NCI-H510A treated with DMSO at 0.1 percent for 48 hours (cell line): Measurements from ENCODE around the gene CD79A.
"Not testable (repeated sequence)": the region's sequence is repeated elsewhere in the genome, so short reads cannot be mapped to it uniquely, and the experiment has no call there.

Experiments
- DNase-seq: peaks from one replicate; lab custom pipeline; 2025; lab: John Stamatoyannopoulos, UW

Gene CD79A

GRCh38 chr19:41905273-41906002 is 28.4 kb downstream of the CD79A start:
- no peak for DNase-seq

GRCh38 chr19:41906271-41906670 is 29.2 kb downstream of the CD79A start:
- DNase-seq, result no peak

GRCh38 chr19:41906916-41907680 is 30.0 kb downstream of the CD79A start:
- no peak for DNase-seq

- DNase-seq, result no peak
Measured at GRCh38 chr19:41907994-41908615, 31.0 kb downstream of the CD79A start.

GRCh38 chr19:41908724-41909464 is 31.8 kb downstream of the CD79A start:
- DNase-seq, result no peak

DNA sequence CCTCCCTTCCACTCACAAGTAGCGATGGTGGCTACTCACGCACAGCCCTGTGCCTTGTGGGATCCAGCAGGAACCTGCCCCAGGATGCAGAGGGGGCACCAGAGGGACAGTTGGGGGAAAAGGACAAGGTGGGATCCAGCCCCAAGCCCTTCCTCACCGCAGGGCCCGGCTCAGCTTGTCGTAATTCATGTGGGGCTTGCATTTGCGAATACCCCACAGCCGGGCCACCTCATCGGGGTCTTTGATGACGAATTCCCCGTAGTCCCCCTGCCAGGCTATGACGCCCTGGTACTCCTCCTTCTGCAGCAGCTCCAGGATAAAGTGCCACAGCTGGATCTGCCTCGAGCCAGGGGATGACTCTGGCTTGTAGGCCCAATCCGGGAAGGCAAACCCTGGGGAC is 32.6 kb downstream of the CD79A start:
- DNase-seq, result no peak

GRCh38 chr19:41910240-41910991 is 33.3 kb downstream of the CD79A start:
- DNase-seq, result no peak

DNA sequence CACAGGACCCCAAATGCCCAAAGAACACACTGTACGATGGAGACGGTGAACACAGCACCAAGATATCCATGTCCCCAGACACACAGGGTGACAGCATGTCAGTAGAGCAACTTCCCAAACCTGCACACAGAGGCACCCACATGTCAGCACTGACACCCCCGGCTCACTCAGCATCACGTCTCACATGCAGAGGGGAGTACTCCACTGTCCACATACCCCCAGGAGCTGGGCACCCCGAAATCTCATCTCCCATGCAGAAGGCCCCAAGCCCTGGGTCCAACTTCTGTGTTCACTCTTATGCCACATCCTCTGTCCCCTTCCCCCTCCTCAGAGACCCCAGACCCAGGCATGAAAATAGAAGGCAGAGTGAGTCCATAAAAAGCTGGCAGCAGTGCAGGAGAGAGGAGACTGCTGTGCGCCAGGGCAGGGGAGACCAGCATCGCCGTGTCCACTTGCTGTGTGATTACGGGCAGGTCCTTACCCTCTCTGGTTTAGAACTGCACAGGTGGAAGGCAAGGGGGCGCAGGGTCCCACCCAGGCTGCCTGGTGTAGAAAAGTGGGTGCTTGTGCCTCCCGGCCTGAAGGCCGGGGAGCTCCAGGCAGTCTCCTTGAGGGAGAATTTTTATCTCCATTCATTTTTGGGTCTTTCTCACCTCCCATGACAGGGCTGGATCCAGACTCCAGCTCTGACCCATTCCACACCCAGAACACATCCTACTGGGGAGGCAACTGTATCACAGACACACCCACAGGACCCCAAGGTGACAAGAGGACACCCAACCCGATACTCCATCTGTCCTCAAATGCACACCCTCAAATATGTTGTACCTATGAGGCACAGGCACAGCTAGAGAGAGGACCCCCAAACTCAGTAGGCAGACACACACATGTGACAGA is 34.2 kb downstream of the CD79A start:
- no peak for DNase-seq

DNA sequence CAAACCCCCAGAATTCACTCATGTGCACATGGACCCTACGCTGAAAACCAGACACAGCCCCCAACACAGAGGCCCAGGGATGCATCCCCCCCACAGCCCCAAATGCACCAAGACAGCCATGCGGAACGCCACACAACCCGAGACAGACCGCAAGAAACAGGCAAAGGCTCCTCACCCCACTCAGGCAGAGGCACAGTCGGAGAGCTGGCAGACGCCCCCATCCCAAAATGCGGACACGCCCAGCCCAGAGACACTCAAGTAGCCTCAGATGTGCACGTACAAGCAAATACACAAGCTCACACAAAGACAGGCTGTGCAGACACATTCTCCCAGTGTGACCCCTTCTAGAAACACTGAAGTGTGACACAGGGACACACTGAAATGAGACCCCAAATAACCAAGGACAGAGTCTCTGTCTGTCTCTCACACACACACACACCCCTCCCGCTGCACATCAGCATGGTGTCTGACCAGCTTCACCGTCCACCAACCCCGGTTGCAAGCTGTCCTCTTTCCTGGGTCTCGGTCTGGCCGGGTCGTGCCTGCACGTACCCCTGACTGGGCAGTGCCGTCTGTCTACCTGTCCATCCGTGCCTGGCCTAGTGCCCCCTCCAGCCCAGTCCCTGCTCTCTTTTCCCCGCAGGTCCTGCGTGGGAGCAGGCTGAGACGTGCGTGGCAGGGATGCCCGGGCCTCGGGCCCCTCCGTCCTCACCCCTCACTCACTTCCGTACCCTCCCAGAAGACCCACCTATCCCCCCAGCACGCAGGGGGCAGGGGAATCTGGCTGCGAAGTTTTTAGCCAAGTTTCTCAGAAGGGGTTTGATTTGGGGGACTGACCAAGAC is 35.0 kb downstream of the CD79A start:
- DNase-seq, result no peak

- DNase-seq, result no peak
Measured at GRCh38 chr19:41912899-41913537, 35.9 kb downstream of the CD79A start.

DNA sequence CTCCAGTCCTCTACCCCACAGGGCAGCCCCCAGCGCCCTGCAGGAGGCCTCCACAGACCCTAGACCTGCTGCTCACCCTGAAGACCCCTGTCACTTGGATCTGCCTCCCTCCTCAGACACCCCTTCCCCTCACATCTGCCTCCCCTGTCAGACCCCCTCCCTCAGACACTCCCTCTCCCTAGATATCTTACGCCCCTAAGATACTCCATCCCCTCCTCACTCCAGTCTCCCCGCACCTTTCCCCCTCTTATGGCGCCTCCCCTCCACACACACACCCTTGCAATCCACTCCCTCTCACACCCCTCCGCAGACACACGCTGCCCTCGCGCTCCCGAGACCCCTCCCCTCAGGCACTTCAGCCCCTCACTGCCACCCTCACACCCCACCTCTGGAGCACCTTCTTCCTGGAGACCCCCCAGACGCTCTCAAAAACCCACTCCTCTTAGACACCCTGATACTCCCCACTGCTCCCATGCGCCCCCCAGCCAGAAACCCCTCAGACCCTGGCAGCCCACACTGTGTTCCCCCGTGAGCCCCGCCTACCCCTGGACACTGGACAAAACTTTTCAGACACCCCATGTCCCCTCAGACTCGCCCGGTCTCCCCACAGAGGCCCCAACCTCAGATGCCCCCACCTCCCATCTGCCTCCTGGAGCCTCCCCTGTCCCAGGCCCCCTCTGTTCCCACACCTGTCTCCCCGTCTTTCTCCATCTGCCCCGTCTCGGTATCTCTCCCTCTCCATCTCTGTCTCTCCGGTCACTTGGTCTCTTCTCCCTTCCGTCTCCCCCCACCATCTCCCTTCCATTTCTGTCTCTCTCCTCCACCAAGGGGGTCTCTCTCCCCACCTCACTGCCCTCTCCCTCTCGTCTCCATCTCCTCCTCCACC is 36.7 kb downstream of the CD79A start:
- DNase-seq, result no peak

- not testable (repeated sequence) for DNase-seq
Measured at GRCh38 chr19:41914424-41914834, 37.4 kb downstream of the CD79A start.

- no peak for DNase-seq
Measured at GRCh38 chr19:41915021-41915775, 38.1 kb downstream of the CD79A start.

DNA sequence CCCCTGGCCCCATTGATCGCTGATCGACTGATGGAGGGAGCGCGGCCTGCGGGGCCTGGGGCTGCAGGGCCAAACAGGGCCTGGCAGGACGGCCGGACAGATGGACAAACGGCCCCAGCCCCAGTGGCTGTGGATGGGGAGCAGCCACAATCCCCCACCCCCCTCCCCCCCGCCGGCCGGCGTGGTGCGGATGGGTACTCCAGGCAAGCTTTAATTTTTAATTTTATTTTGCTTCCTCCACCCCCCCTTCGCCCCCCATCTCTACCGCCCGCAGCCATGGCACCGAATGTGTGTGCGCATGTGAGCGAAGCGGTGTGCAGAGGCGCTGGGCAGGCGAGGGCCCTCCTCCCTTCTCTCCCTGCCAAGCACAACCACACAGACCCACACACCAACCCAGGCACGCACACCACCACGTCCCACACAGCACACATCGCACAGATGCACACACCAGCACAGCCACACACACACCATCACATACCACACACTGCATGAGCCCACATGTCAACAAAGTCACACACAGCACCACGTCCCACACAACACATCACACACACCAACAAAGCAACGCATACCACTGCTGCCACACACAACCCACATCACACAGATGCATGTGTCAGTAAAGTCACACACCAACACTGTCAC is 38.8 kb downstream of the CD79A start:
- no peak for DNase-seq

- DNase-seq, result no peak
Measured at GRCh38 chr19:41917676-41918075, 40.6 kb downstream of the CD79A start.

- no peak for DNase-seq
Measured at GRCh38 chr19:41918095-41918494, 41.0 kb downstream of the CD79A start.
